Measurements from ENCODE around the gene STXBP4.

- TF ChIP-seq SUZ12 (IDR thresholded peaks at IDR 0.05; ENCODE audit: extremely low read depth, insufficient read depth, insufficient read length) = no peak
- TF ChIP-seq ZNF274 (IDR thresholded peaks at IDR 0.05; ENCODE audit: low read depth, low read length) = no peak
Observed at GRCh38 chr17:54967621-54968261, 824 bp upstream of the STXBP4 start.
